DND-41 (cell line): Measurements from ENCODE around the gene KCNQ1OT1.

Experiments used
- ATAC-seq: fragments of 200-7000 bp; cut with Tn5 transposase; 3 replicates; pipeline ENCODE4 v1.9.1; 2021; ENCODE audit warnings: low read depth; ENCODE audit not compliant: insufficient read depth
- DNase-seq: peaks from one replicate; pipeline ENCODE4 v3.0.0-alpha.2; 2020
- H2AFZ ChIP-seq: 2 replicates; pipeline ENCODE4 v1.6.0; 2012; ENCODE audit warnings: low read depth, low read length
- H3K27ac ChIP-seq: 2 replicates; pipeline ENCODE4 v1.5.1; 2012; ENCODE audit warnings: low read length, inconsistent platforms
- H3K27me3 ChIP-seq: fragments of 200-600 bp; sonication (generic); 2 replicates; pipeline ENCODE4 v1.6.0; 2012; ENCODE audit warnings: low read length, mild to moderate bottlenecking, inconsistent platforms; ENCODE audit not compliant: insufficient read depth, poor library complexity
- H3K36me3 ChIP-seq: 2 replicates; pipeline ENCODE4 v1.5.1; 2012; ENCODE audit warnings: low read length, inconsistent platforms; ENCODE audit not compliant: insufficient read depth
- H3K4me1 ChIP-seq: 2 replicates; pipeline ENCODE4 v1.5.1; 2012; ENCODE audit warnings: mild to moderate bottlenecking, low read length; ENCODE audit not compliant: insufficient read depth
- H3K4me2 ChIP-seq: 2 replicates; pipeline ENCODE4 v1.6.0; 2012; ENCODE audit warnings: mild to moderate bottlenecking, moderate library complexity, low read length, inconsistent platforms; ENCODE audit not compliant: insufficient read depth
- H3K4me3 ChIP-seq, 2 experiments: fragments of 200-600 bp in 1 of 2; shearing (Covaris generic) in 1 of 2; 2 replicates each; pipeline ENCODE4 v1.5.1; 2012 to 2016; ENCODE audit warnings: inconsistent platforms in 2 of 2, low read length in 2 of 2, mild to moderate bottlenecking in 2 of 2, low read depth in 1 of 2, moderate library complexity in 1 of 2
- H3K79me2 ChIP-seq: 2 replicates; pipeline ENCODE4 v1.6.0; 2012; ENCODE audit warnings: low read length, inconsistent platforms; ENCODE audit not compliant: insufficient read depth
- H3K9ac ChIP-seq: 2 replicates; pipeline ENCODE4 v1.6.0; 2012; ENCODE audit warnings: low read depth, mild to moderate bottlenecking, inconsistent platforms, low read length, moderate library complexity
- H3K9me3 ChIP-seq: 2 replicates; pipeline ENCODE4 v1.5.1; 2012; ENCODE audit warnings: low read length, moderate library complexity, mild to moderate bottlenecking, inconsistent platforms; ENCODE audit not compliant: insufficient read depth, severe bottlenecking
- H4K20me1 ChIP-seq: 2 replicates; pipeline ENCODE4 v1.6.0; 2012; ENCODE audit warnings: low read length; ENCODE audit not compliant: insufficient read depth
- CTCF ChIP-seq: IDR thresholded peaks from 2 replicates; pipeline ENCODE4 v1.5.1; 2012; ENCODE audit warnings: borderline replicate concordance, low read length, moderate library complexity, mild to moderate bottlenecking; ENCODE audit not compliant: poor library complexity, severe bottlenecking; ENCODE audit errors: extremely low read depth
- EZH2 ChIP-seq: IDR thresholded peaks from 3 replicates; pipeline ENCODE4 v1.6.1; 2012; ENCODE audit warnings: borderline replicate concordance, low read depth, mild to moderate bottlenecking, moderate library complexity, low read length, inconsistent platforms; ENCODE audit not compliant: severe bottlenecking

Gene KCNQ1OT1

GRCh38 chr11:2651054-2651617 lies 48.7 kb downstream of the KCNQ1OT1 start:
- Histone ChIP-seq H3K27me3 (no peaks in the 10 kb centered on the region), H3K36me3 (no peaks in the 10 kb centered on the region), H3K4me2 (no peak overlapping the region), H3K4me1 (no peaks in the 10 kb centered on the region), H2AFZ (no peak overlapping the region), H3K9ac (no peak overlapping the region), H4K20me1 (no peaks in the 10 kb centered on the region), H3K9me3 (peaks cover 19% of the 10 kb centered on the region), H3K27ac (no peak overlapping the region), H3K79me2 (no peaks in the 10 kb centered on the region), H3K4me3 (no peak overlapping the region)
- TF ChIP-seq CTCF (no peak), EZH2 (no peak)
- DNase-seq = no peak
- ATAC-seq = no peak

- Histone ChIP-seq H3K36me3 (no peaks in the 10 kb centered on the region), H2AFZ (no peak overlapping the region), H3K9me3 (peaks cover 20% of the 10 kb centered on the region), H3K27ac (no peak overlapping the region), H3K27me3 (no peaks in the 10 kb centered on the region), H3K79me2 (no peaks in the 10 kb centered on the region), H4K20me1 (no peaks in the 10 kb centered on the region), H3K9ac (no peak overlapping the region), H3K4me3 (no peak overlapping the region), H3K4me2 (no peak overlapping the region), H3K4me1 (no peaks in the 10 kb centered on the region)
- TF ChIP-seq CTCF (no peak), EZH2 (no peak)
- ATAC-seq (no peak), DNase-seq (no peak)
Measured at GRCh38 chr11:2650343-2650867, 49.4 kb downstream of the KCNQ1OT1 start.

- Histone ChIP-seq H3K4me2 (no peak overlapping the region), H3K79me2 (no peaks in the 10 kb centered on the region), H3K9me3 (peaks cover 25% of the 10 kb centered on the region), H3K27me3 (no peaks in the 10 kb centered on the region), H3K4me1 (no peaks in the 10 kb centered on the region), H3K36me3 (no peaks in the 10 kb centered on the region), H3K27ac (no peak overlapping the region), H3K4me3 (no peak overlapping the region), H3K9ac (no peak overlapping the region), H4K20me1 (no peaks in the 10 kb centered on the region), H2AFZ (no peak overlapping the region)
- DNase-seq (no peak), ATAC-seq (no peak)
- TF ChIP-seq CTCF (no peak), EZH2 (no peak)
Measured at GRCh38 chr11:2649848-2650247, 49.9 kb downstream of the KCNQ1OT1 start.
